AG10803 (cell line): ENCODE measurements around the gene ELFN2.

Experiments
- DNase-seq: peaks from one replicate; pipeline ENCODE4 v3.0.0; 2010; ENCODE audit warnings: low read depth
- H3K4me3 ChIP-seq: 2 replicates; pipeline ENCODE4 v1.5.1; 2011; ENCODE audit warnings: mild to moderate bottlenecking, low read length, control low read depth
- TF ChIP-seq, protein P1 (sequence below): conservative IDR thresholded peaks from 2 replicates; pipeline ENCODE4 v1.5.1; 2011; ENCODE audit warnings: mild to moderate bottlenecking, low read length, control low read depth, inconsistent platforms

ELFN2 gene

GRCh38 chr22:37371491-37371890, 55.8 kb downstream of the ELFN2 start:
- TF ChIP-seq, protein P1, sequence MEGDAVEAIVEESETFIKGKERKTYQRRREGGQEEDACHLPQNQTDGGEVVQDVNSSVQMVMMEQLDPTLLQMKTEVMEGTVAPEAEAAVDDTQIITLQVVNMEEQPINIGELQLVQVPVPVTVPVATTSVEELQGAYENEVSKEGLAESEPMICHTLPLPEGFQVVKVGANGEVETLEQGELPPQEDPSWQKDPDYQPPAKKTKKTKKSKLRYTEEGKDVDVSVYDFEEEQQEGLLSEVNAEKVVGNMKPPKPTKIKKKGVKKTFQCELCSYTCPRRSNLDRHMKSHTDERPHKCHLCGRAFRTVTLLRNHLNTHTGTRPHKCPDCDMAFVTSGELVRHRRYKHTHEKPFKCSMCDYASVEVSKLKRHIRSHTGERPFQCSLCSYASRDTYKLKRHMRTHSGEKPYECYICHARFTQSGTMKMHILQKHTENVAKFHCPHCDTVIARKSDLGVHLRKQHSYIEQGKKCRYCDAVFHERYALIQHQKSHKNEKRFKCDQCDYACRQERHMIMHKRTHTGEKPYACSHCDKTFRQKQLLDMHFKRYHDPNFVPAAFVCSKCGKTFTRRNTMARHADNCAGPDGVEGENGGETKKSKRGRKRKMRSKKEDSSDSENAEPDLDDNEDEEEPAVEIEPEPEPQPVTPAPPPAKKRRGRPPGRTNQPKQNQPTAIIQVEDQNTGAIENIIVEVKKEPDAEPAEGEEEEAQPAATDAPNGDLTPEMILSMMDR = no peak
- no peak overlapping the region for H3K4me3 ChIP-seq
- no peak for DNase-seq

DNA sequence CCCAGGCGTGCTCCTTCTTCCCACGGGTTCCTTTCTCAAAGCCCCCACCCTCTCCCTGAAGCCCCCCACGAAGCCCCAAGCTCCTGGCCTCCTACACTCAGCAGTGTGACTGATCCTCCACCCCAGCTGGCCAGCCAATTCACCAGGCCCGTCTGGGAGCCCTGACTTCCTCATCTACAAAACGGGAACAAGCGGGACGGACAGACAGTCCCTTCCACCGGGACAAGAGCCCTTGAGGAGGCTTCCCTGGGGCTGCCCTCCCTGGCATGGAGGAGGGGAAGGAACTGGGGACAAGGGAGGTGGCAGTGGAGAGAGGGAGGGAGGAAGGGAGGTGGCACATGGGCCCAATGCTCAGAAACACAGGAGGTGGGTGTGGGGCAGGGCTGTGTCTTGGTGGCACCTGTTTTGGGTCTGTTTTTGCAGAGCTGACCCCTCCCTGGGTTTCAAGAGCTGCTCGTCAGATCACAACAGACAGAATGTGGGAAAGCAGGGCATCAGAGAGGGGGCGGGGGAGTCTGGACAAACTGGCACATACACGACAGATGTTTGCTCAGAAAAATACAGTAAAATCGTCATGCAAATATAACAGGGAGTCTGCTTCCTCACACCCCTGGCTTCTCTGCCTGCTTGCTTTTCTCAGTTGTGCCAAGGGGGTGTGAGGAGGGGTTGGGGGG, 56.8 kb downstream of the ELFN2 start:
- no peak for DNase-seq
- TF ChIP-seq, protein P1 = no peak
- no peak overlapping the region for H3K4me3 ChIP-seq

DNA sequence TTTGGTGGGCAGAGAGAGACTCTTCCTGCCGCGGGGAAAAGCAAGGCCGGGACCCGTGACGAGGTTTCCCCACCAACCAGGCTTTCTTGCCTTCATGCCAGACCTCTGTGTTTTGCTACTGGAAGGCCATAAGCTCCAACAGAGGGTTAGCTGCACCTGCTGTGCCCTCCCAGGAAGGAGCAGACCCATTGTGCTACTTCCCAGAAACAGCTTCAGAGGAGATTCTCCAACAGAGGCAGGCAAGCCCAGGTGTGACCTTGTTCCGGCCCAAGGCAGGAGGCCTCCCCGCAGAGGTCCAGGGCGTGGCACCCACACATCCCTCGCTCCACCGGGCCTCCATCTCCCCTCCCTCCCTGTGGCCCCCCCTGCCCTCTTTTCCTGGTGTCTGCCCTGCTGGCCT, 57.8 kb downstream of the ELFN2 start:
- H3K4me3 ChIP-seq = no peak overlapping the region
- TF ChIP-seq, protein P1 = no peak
- DNase-seq = no peak

DNA sequence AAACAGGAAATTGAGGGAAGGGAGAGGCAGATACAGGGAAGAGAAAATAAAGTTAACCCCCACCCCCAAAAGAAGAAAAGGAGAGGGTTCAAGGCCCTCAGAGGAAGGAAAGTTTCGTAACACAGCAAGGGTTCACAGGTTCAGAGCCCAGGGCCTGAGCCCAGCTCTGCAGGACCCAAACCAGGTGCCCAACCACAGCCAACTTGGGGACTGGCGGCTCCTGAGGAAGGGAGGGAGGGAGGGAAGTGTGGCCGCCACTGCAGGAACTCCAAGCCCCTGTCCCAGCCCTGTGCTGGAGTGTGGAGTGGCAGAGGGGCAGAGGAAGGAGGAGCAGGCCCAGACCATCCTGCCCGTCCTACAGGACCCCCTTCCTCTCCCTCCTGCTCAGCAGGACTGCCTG, 59.2 kb downstream of the ELFN2 start:
- TF ChIP-seq, protein P1 = no peak
- DNase-seq = no peak

GRCh38 chr22:37366601-37367000, 60.7 kb downstream of the ELFN2 start:
- H3K4me3 ChIP-seq = no peak overlapping the region
- TF ChIP-seq, protein P1 = no peak
- no peak for DNase-seq

More for the DNA sequence above, 59.2 kb downstream of the ELFN2 start:
- H3K4me3 ChIP-seq = no peak overlapping the region

DNA sequence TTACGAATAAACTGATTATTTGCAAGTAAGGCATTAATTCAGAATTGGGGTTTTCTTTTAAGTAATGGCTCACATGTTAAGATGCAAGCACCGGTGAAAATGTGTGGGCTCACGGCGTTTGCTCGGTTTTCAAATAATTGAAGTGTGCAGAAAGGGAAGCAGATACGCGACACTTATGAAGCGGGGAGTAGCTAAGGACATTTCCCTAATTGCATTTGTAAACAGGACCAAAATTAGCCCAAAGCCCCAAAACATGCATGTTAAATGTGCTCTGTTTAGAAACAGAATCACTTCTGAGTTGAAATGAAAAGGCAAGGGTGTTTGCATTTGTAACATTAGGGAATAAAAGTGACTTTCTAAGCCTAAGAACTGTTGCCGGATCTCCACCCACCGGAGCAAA, 61.3 kb downstream of the ELFN2 start:
- no peak overlapping the region for H3K4me3 ChIP-seq
- no peak for DNase-seq
- TF ChIP-seq, protein P1 = no peak

DNA sequence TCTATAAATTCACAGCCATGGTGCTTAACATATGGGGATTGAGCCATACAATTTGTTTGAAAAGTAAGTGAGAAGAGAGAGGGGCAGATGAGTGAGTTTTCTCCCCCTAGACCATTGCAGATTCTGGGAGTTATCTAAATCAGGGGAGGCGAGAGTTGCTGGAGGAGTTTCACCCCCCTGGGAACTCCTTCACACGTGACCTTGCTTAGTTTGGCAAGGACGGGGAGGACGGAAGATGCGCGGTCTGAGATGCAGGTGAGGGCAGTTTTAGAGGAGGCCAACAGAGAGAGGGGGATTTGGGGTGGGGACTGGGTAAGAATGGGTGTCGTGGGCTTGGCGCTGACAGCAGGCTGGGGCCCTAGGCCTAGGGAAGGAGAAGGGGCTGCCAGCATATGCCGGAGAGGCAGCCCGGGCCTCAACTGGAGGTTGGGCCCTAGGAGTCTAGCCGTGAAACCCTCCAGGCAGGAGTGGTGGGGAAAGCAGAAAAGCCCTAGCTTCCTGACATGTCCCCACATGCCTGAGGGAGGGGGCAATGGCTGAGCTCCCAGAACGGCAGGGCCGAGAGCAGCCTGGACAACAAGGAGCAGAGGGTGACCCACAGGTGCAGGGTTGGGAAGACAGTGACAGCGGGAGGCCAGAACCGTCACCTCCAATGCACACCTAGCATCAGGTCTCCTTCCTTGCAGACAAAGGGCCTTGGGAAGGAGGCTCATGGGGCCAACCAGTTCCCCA, 63.9 kb downstream of the ELFN2 start:
- no peak overlapping the region for H3K4me3 ChIP-seq
- TF ChIP-seq, protein P1 = no peak
- no peak for DNase-seq
